ENCODE measurements around the gene ZRANB1.

ZRANB1 gene

GRCh38 chr10:125005312-125006187, 63.6 kb downstream of the ZRANB1 start:
- Histone ChIP-seq H3K27ac (ENCODE audit: low read depth, low read length, severe bottlenecking) (no peak overlapping the region), H3K4me3 (ENCODE audit: extremely low read depth, insufficient read depth, low read length, poor library complexity, severe bottlenecking) (no peak overlapping the region), H3K36me3 (ENCODE audit: control insufficient read depth, insufficient read depth, low read length) (peaks cover 76% of the 10 kb centered on the region), H3K4me1 (ENCODE audit: control insufficient read depth, insufficient read depth, low read length, poor library complexity, severe bottlenecking) (peaks cover 12% of the 10 kb centered on the region), H3K9me3 (ENCODE audit: control insufficient read depth, low read length) (no peaks in the 10 kb centered on the region)
- 96 to 98% methylated on average over 27 to 33 of the region's 36 CpGs for WGBS, 2 experiments (ENCODE audit: insufficient coverage in 2 of 2)

- Histone ChIP-seq H3K36me3 (ENCODE audit: control insufficient read depth, insufficient read depth, low read length) (peaks cover 76% of the 10 kb centered on the region), H3K4me3 (ENCODE audit: extremely low read depth, insufficient read depth, low read length, poor library complexity, severe bottlenecking) (no peak overlapping the region), H3K27ac (ENCODE audit: low read depth, low read length, severe bottlenecking) (no peak overlapping the region), H3K9me3 (ENCODE audit: control insufficient read depth, low read length) (no peaks in the 10 kb centered on the region), H3K4me1 (ENCODE audit: control insufficient read depth, insufficient read depth, low read length, poor library complexity, severe bottlenecking) (peaks cover 12% of the 10 kb centered on the region)
- 84 to 100% methylated on average over 1 to 2 of the region's 9 CpGs for WGBS, 2 experiments (ENCODE audit: insufficient coverage in 2 of 2)
Observed at GRCh38 chr10:125006188-125006680, 64.3 kb downstream of the ZRANB1 start.

- H3K4me3 ChIP-seq (ENCODE audit: extremely low read depth, insufficient read depth, low read length, poor library complexity, severe bottlenecking): no peak overlapping the region
- peaks cover 78% of the 10 kb centered on the region for H3K36me3 ChIP-seq (ENCODE audit: control insufficient read depth, insufficient read depth, low read length)
- no peaks in the 10 kb centered on the region for H3K9me3 ChIP-seq (ENCODE audit: control insufficient read depth, low read length)
- H3K27ac ChIP-seq (ENCODE audit: low read depth, low read length, severe bottlenecking): no peak overlapping the region
- 90 to 95% methylated on average over 19 of the region's 19 CpGs for WGBS, 2 experiments (ENCODE audit: insufficient coverage in 2 of 2)
- peaks cover 6% of the 10 kb centered on the region for H3K4me1 ChIP-seq (ENCODE audit: control insufficient read depth, insufficient read depth, low read length, poor library complexity, severe bottlenecking)
Observed at GRCh38 chr10:125006921-125007426, 65.1 kb downstream of the ZRANB1 start.

- H3K4me1 ChIP-seq (ENCODE audit: control insufficient read depth, insufficient read depth, low read length, poor library complexity, severe bottlenecking): peaks cover 4% of the 10 kb centered on the region
- H3K36me3 ChIP-seq (ENCODE audit: control insufficient read depth, insufficient read depth, low read length): peaks cover 78% of the 10 kb centered on the region
- no peaks in the 10 kb centered on the region for H3K9me3 ChIP-seq (ENCODE audit: control insufficient read depth, low read length)
- 90 to 93% methylated on average over 5 of the region's 6 CpGs for WGBS, 2 experiments (ENCODE audit: insufficient coverage in 2 of 2)
- H3K4me3 ChIP-seq (ENCODE audit: extremely low read depth, insufficient read depth, low read length, poor library complexity, severe bottlenecking): no peak overlapping the region
- no peak overlapping the region for H3K27ac ChIP-seq (ENCODE audit: low read depth, low read length, severe bottlenecking)
Observed at GRCh38 chr10:125007436-125007835, 65.5 kb downstream of the ZRANB1 start.

GRCh38 chr10:125008689-125009638, 67.0 kb downstream of the ZRANB1 start:
- Histone ChIP-seq H3K9me3 (ENCODE audit: control insufficient read depth, low read length) (no peaks in the 10 kb centered on the region), H3K4me3 (ENCODE audit: extremely low read depth, insufficient read depth, low read length, poor library complexity, severe bottlenecking) (no peak overlapping the region), H3K36me3 (ENCODE audit: control insufficient read depth, insufficient read depth, low read length) (peaks cover 77% of the 10 kb centered on the region), H3K27ac (ENCODE audit: low read depth, low read length, severe bottlenecking) (no peak overlapping the region), H3K4me1 (ENCODE audit: control insufficient read depth, insufficient read depth, low read length, poor library complexity, severe bottlenecking) (peaks cover 4% of the 10 kb centered on the region)
- WGBS, 2 experiments (ENCODE audit: insufficient coverage in 2 of 2): 86 to 92% methylated on average over 18 to 19 of the region's 22 CpGs

- no peak overlapping the region for H3K4me3 ChIP-seq (ENCODE audit: extremely low read depth, insufficient read depth, low read length, poor library complexity, severe bottlenecking)
- H3K36me3 ChIP-seq (ENCODE audit: control insufficient read depth, insufficient read depth, low read length): peaks cover 75% of the 10 kb centered on the region
- H3K4me1 ChIP-seq (ENCODE audit: control insufficient read depth, insufficient read depth, low read length, poor library complexity, severe bottlenecking): peaks cover 4% of the 10 kb centered on the region
- H3K9me3 ChIP-seq (ENCODE audit: control insufficient read depth, low read length): no peaks in the 10 kb centered on the region
- H3K27ac ChIP-seq (ENCODE audit: low read depth, low read length, severe bottlenecking): no peak overlapping the region
- 91 to 96% methylated on average over 13 to 14 of the region's 15 CpGs for WGBS, 2 experiments (ENCODE audit: insufficient coverage in 2 of 2)
Observed at GRCh38 chr10:125009661-125010161, 67.8 kb downstream of the ZRANB1 start.

- H3K27ac ChIP-seq (ENCODE audit: low read depth, low read length, severe bottlenecking): no peak overlapping the region
- H3K4me1 ChIP-seq (ENCODE audit: control insufficient read depth, insufficient read depth, low read length, poor library complexity, severe bottlenecking): peaks cover 4% of the 10 kb centered on the region
Observed at GRCh38 chr10:125010362-125010761, 68.4 kb downstream of the ZRANB1 start.

GRCh38 chr10:125011171-125011925, 69.4 kb downstream of the ZRANB1 start:
- 94% methylated on average over 11 to 13 of the region's 16 CpGs for WGBS, 2 experiments (ENCODE audit: insufficient coverage in 2 of 2)
- H3K9me3 ChIP-seq (ENCODE audit: control insufficient read depth, low read length): no peaks in the 10 kb centered on the region

More at GRCh38 chr10:125010362-125010761, 68.4 kb downstream of the ZRANB1 start:
- Histone ChIP-seq H3K36me3 (ENCODE audit: control insufficient read depth, insufficient read depth, low read length) (peaks cover 74% of the 10 kb centered on the region), H3K9me3 (ENCODE audit: control insufficient read depth, low read length) (no peaks in the 10 kb centered on the region), H3K4me3 (ENCODE audit: extremely low read depth, insufficient read depth, low read length, poor library complexity, severe bottlenecking) (no peak overlapping the region)
- WGBS, 2 experiments (ENCODE audit: insufficient coverage in 2 of 2): 93 to 98% methylated on average over 4 of the region's 5 CpGs

GRCh38 chr10:125011926-125012705, 70.2 kb downstream of the ZRANB1 start:
- WGBS, 2 experiments (ENCODE audit: insufficient coverage in 2 of 2): 91 to 92% methylated on average over 24 to 27 of the region's 27 CpGs
- Histone ChIP-seq H3K27ac (ENCODE audit: low read depth, low read length, severe bottlenecking) (no peak overlapping the region), H3K4me3 (ENCODE audit: extremely low read depth, insufficient read depth, low read length, poor library complexity, severe bottlenecking) (no peak overlapping the region), H3K36me3 (ENCODE audit: control insufficient read depth, insufficient read depth, low read length) (peaks cover 78% of the 10 kb centered on the region), H3K4me1 (ENCODE audit: control insufficient read depth, insufficient read depth, low read length, poor library complexity, severe bottlenecking) (peaks cover 4% of the 10 kb centered on the region), H3K9me3 (ENCODE audit: control insufficient read depth, low read length) (no peaks in the 10 kb centered on the region)

More at GRCh38 chr10:125011171-125011925, 69.4 kb downstream of the ZRANB1 start:
- Histone ChIP-seq H3K4me3 (ENCODE audit: extremely low read depth, insufficient read depth, low read length, poor library complexity, severe bottlenecking) (no peak overlapping the region), H3K4me1 (ENCODE audit: control insufficient read depth, insufficient read depth, low read length, poor library complexity, severe bottlenecking) (peaks cover 4% of the 10 kb centered on the region), H3K27ac (ENCODE audit: low read depth, low read length, severe bottlenecking) (no peak overlapping the region), H3K36me3 (ENCODE audit: control insufficient read depth, insufficient read depth, low read length) (peaks cover 77% of the 10 kb centered on the region)

All from mesodermal cell (in vitro differentiated cells).